H1 (cell line): Measurements from ENCODE around the gene MIA2. TPM values are rescaled to one million over a fixed set of nuclear protein-coding genes. Genes with fewer than 3 reads are reported as not detected.

Source experiments
- CTCF ChIA-PET: fragments of 300-600 bp; sonication (Branson Sonifier 250); formaldehyde crosslinking; loops from one replicate; lab custom pipeline; 2021; ENCODE audit not compliant: partially characterized antibody; lab: Charles Lee
- POLR2A ChIA-PET: fragments of 300-600 bp; sonication (Branson Sonifier 250); formaldehyde crosslinking; loops from one replicate; lab custom pipeline; 2021; ENCODE audit warnings: inconsistent platforms; ENCODE audit not compliant: partially characterized antibody; lab: Charles Lee
- DNase-seq, 2 experiments: peaks; one replicate each; pipeline versions ENCODE4 v3.0.0 to v3.0.0-alpha.2; 2010 to 2022; ENCODE audit warnings: low spot score in 2 of 2, low read depth in 1 of 2, mixed read lengths in 1 of 2
- FAIRE-seq: peaks from 2 replicates; lab custom pipeline; 2011; peaks lifted over from hg19 to GRCh38; lab: Jason Lieb, UNC
- H2AFZ ChIP-seq: 2 replicates; pipeline ENCODE4 v1.8.1; 2012; ENCODE audit warnings: low read length, inconsistent platforms
- H2AK5ac ChIP-seq: 2 replicates; pipeline ENCODE4 v1.6.1; 2013; ENCODE audit warnings: low read depth, low read length
- H2BK120ac ChIP-seq: replicated peaks from 2 replicates; pipeline ENCODE3; 2013; ENCODE audit warnings: low read depth, low read length, inconsistent platforms
- H2BK12ac ChIP-seq: 2 replicates; pipeline ENCODE4 v1.6.1; 2013; ENCODE audit warnings: low read depth, low read length
- H2BK15ac ChIP-seq: 2 replicates; pipeline ENCODE4 v1.6.1; 2013; ENCODE audit warnings: low read length
- H2BK20ac ChIP-seq: 2 replicates; pipeline ENCODE4 v1.6.1; 2013; ENCODE audit warnings: low read length
- H2BK5ac ChIP-seq: 2 replicates; pipeline ENCODE4 v1.6.1; 2013; ENCODE audit warnings: low read depth, low read length
- H3K14ac ChIP-seq: 2 replicates; pipeline ENCODE4 v1.6.1; 2013; ENCODE audit warnings: inconsistent platforms; ENCODE audit not compliant: insufficient read length
- H3K18ac ChIP-seq: 2 replicates; pipeline ENCODE4 v1.6.1; 2013; ENCODE audit warnings: low read length; ENCODE audit errors: extremely low read depth
- H3K23ac ChIP-seq: 2 replicates; pipeline ENCODE4 v1.6.1; 2013; ENCODE audit warnings: inconsistent platforms; ENCODE audit not compliant: insufficient read length
- H3K23me2 ChIP-seq: 2 replicates; pipeline ENCODE4 v1.6.1; 2013; ENCODE audit warnings: low read depth, low read length
- H3K27ac ChIP-seq: 2 replicates; pipeline ENCODE4 v1.6.1; 2011; ENCODE audit warnings: low read depth, low read length, inconsistent platforms
- H3K27me3 ChIP-seq, 4 experiments: replicated peaks in 1 of 4; 1 replicate in 1 of 4; 2 replicates in 3 of 4; pipeline versions ENCODE4 v1.6.1 to v1.8.1; 2011 to 2013; ENCODE audit warnings: low read length in 3 of 4, mild to moderate bottlenecking in 3 of 4, inconsistent platforms in 2 of 4, mixed read lengths in 2 of 4, moderate library complexity in 1 of 4; ENCODE audit not compliant: control insufficient read depth in 3 of 4, insufficient read depth in 3 of 4; ENCODE audit errors: extremely low read depth in 1 of 4
- H3K36me3 ChIP-seq, 4 experiments: 2 replicates each; pipeline versions ENCODE4 v1.6.1 to v1.8.1; 2011 to 2013; ENCODE audit warnings: mild to moderate bottlenecking in 4 of 4, low read length in 3 of 4, moderate library complexity in 2 of 4, control low read depth in 1 of 4, inconsistent platforms in 1 of 4; ENCODE audit not compliant: insufficient read depth in 4 of 4, control insufficient read depth in 2 of 4
- H3K4ac ChIP-seq: replicated peaks from 2 replicates; pipeline ENCODE3; 2013; ENCODE audit warnings: low read length, low read depth, mixed read lengths, inconsistent platforms; ENCODE audit not compliant: insufficient read length
- H3K4me1 ChIP-seq, 4 experiments: replicated peaks in 1 of 4; 1 replicate in 1 of 4; 2 replicates in 3 of 4; pipeline versions ENCODE4 v1.6.1 to v1.8.1; 2011 to 2013; ENCODE audit warnings: low read length in 3 of 4, inconsistent platforms in 2 of 4, mixed read lengths in 1 of 4; ENCODE audit not compliant: insufficient read depth in 4 of 4, control insufficient read depth in 3 of 4
- H3K4me2 ChIP-seq, 2 experiments: 2 replicates each; pipeline versions ENCODE4 v1.6.1 to v1.8.1; 2011 to 2013; ENCODE audit warnings: low read depth in 2 of 2, low read length in 2 of 2, control low read depth in 1 of 2, inconsistent platforms in 1 of 2, mild to moderate bottlenecking in 1 of 2; ENCODE audit not compliant: insufficient read depth in 1 of 2
- H3K4me3 ChIP-seq, 4 experiments: fragments of 200-600, 300-600 bp in 1 of 4; sonication (generic), shearing (Covaris generic), sonication (Bioruptor Twin) in 1 of 4; 2 replicates each; pipeline versions ENCODE4 v1.5.1 to v1.8.1; 2011 to 2016; ENCODE audit warnings: low read length in 4 of 4, low read depth in 3 of 4, control low read depth in 2 of 4, inconsistent platforms in 2 of 4, mild to moderate bottlenecking in 2 of 4, mixed read lengths in 1 of 4, moderate library complexity in 1 of 4; ENCODE audit not compliant: insufficient read depth in 2 of 4; ENCODE audit errors: extremely low read depth in 1 of 4
- H3K56ac ChIP-seq: replicated peaks from 2 replicates; pipeline ENCODE3; 2013; ENCODE audit warnings: low read depth, mild to moderate bottlenecking, mixed read lengths, low read length, inconsistent platforms; ENCODE audit not compliant: insufficient read length
- H3K79me1 ChIP-seq: 2 replicates; pipeline ENCODE4 v1.6.1; 2013; ENCODE audit warnings: low read depth, low read length, control low read depth
- H3K79me2 ChIP-seq, 2 experiments: 2 replicates each; pipeline versions ENCODE4 v1.6.1 to v1.8.1; 2012 to 2013; ENCODE audit warnings: low read length in 2 of 2, mild to moderate bottlenecking in 2 of 2, inconsistent platforms in 1 of 2; ENCODE audit not compliant: insufficient read depth in 2 of 2, control insufficient read depth in 1 of 2
- H3K9ac ChIP-seq, 4 experiments: replicated peaks in 1 of 4; 1 replicate in 1 of 4; 2 replicates in 3 of 4; pipeline versions ENCODE4 v1.6.1 to v1.8.1; 2011 to 2013; ENCODE audit warnings: low read depth in 3 of 4, low read length in 3 of 4, control low read depth in 2 of 4, mild to moderate bottlenecking in 2 of 4, moderate library complexity in 2 of 4, inconsistent platforms in 1 of 4; ENCODE audit errors: extremely low read depth in 1 of 4
- H3K9me3 ChIP-seq, 2 experiments: 2 replicates each; pipeline versions ENCODE4 v1.6.1 to v1.8.1; 2012 to 2013; ENCODE audit warnings: mild to moderate bottlenecking in 2 of 2, moderate library complexity in 2 of 2, control low read depth in 1 of 2, inconsistent platforms in 1 of 2, low read depth in 1 of 2, low read length in 1 of 2, mixed read lengths in 1 of 2; ENCODE audit not compliant: insufficient read depth in 2 of 2
- H4K20me1 ChIP-seq, 2 experiments: replicated peaks in 1 of 2; 2 replicates each; pipeline versions ENCODE3 to v1.8.1; 2011 to 2013; ENCODE audit warnings: inconsistent platforms in 2 of 2, low read length in 2 of 2, mild to moderate bottlenecking in 1 of 2; ENCODE audit not compliant: insufficient read depth in 2 of 2, control insufficient read depth in 1 of 2
- H4K5ac ChIP-seq: 2 replicates; pipeline ENCODE4 v1.6.1; 2013; ENCODE audit warnings: low read length, low read depth, mixed read lengths, inconsistent platforms; ENCODE audit not compliant: insufficient read length
- H4K8ac ChIP-seq: 2 replicates; pipeline ENCODE4 v1.8.0; 2013; ENCODE audit warnings: mild to moderate bottlenecking, moderate library complexity, low read length, inconsistent platforms; ENCODE audit not compliant: insufficient read depth; ENCODE audit errors: extremely low read depth
- H4K91ac ChIP-seq: replicated peaks from 2 replicates; pipeline ENCODE3; 2013; ENCODE audit warnings: low read length, mixed read lengths, inconsistent platforms; ENCODE audit not compliant: insufficient read length
- ATF2 ChIP-seq: IDR thresholded peaks from 2 replicates; pipeline ENCODE4 v1.6.1; 2012; ENCODE audit warnings: low read length, inconsistent platforms
- E2F6 ChIP-seq: IDR thresholded peaks from 2 replicates; pipeline ENCODE4 v1.6.1; 2012; ENCODE audit warnings: inconsistent platforms
- EGR1 ChIP-seq: IDR thresholded peaks from 2 replicates; pipeline ENCODE4 v1.6.1; 2011; ENCODE audit warnings: low read depth, low read length, borderline replicate concordance
- POLR2A ChIP-seq, 2 experiments: IDR thresholded peaks; 1 replicate in 1 of 2; 2 replicates in 1 of 2; pipeline ENCODE4 v1.6.1; 2011; ENCODE audit warnings: low read depth in 2 of 2, low read length in 2 of 2, mild to moderate bottlenecking in 2 of 2; ENCODE audit errors: control extremely low read depth in 1 of 2
- polyA plus RNA-seq, 7 experiments: library from polyadenylated mRNA; depleted of rRNA in 3 of 7; stranded (reverse) in 5 of 7; unstranded in 2 of 7; fragments of >200 nt in 5 of 7; fragments of 200-250 nt in 2 of 7; gene quantifications; 1 replicate in 5 of 7; 2 replicates in 1 of 7; 4 replicates in 1 of 7; pipeline versions ENCODE4 v1.2.1 to v1.2.3, GENCODE V29; 2011 to 2013; ENCODE audit warnings: missing spikeins in 2 of 7, mixed read lengths in 2 of 7
- total RNA-seq: library from RNA; stranded (reverse); fragmentation: NEBNext Ultra II Directional; extraction: Animal tissue kit (Norgen Biotek cat#: 25700); gene quantifications from 2 replicates; pipeline ENCODE4 v1.2.1, GENCODE V29; 2021

MIA2 gene
- total and polyA plus RNA-seq, 2 of the 8 experiments (the other 6 are each of a cell fraction or from before 2014, with no cell fraction given) = 10.1 to 15.0 TPM

- Histone ChIP-seq H4K20me1 (peaks cover 0 to 2% of the 10 kb centered on the region in 2 experiments), H3K79me1 (no peaks in the 10 kb centered on the region), H3K18ac (no peak overlapping the region), H2BK120ac (no peak overlapping the region), H3K4me1 (no peaks in the 10 kb centered on the region), H3K4me2 (no peak overlapping the region), H3K56ac (no peak overlapping the region), H2BK12ac (no peak overlapping the region), H3K79me2 (no peaks in the 10 kb centered on the region), H2BK5ac (no peak overlapping the region), H3K9me3 (no peaks in the 10 kb centered on the region), H3K23ac (no peak overlapping the region), H3K14ac (no peak overlapping the region), H2BK15ac (no peak overlapping the region), H3K4me3 (no peak overlapping the region), H4K5ac (no peak overlapping the region), H3K36me3 (peaks cover 0 to 6% (median 1%) of the 10 kb centered on the region in 4 experiments; a peak in 4 of 8 replicates), H2AFZ (no peak overlapping the region), H3K4ac (no peak overlapping the region), H3K9ac (no peak overlapping the region), H3K27me3 (no peaks in the 10 kb centered on the region), H2AK5ac (no peak overlapping the region), H4K8ac (no peak overlapping the region), H2BK20ac (no peak overlapping the region), H3K23me2 (no peaks in the 10 kb centered on the region), H4K91ac (no peak overlapping the region), H3K27ac (no peak overlapping the region)
- POLR2A ChIA-PET = interaction anchor here (3.0 kb wide), 1 partner anchor 226 kb away, joined by 7 read pairs; the partner anchor contains the start of gene TRAPPC6B
- CTCF ChIA-PET = no interaction called here
- DNase-seq (no peak), FAIRE-seq (no peak)
- TF ChIP-seq POLR2A (IDR thresholded peaks at IDR 0.05; ENCODE audit: control extremely low read depth in 1 of 2, low read depth in 2 of 2, low read length in 2 of 2) = no peak
- no peak for TF ChIP-seq EGR1
- TF ChIP-seq ATF2 = no peak
- no peak for TF ChIP-seq E2F6
These were observed 162.7 kb downstream of the MIA2 start for GRCh38 chr14:39396448-39396847.
